GM19099 (cell line): Measurements from ENCODE around the gene EVA1A.

Experiments used
- POLR2A ChIP-seq: IDR thresholded peaks from 3 replicates; pipeline ENCODE4 v1.6.1; 2011; ENCODE audit warnings: low read depth; ENCODE audit not compliant: insufficient read length; ENCODE audit errors: extremely low read depth

Gene EVA1A

GRCh38 chr2:75506101-75506697, 54.5 kb downstream of the EVA1A start:
- no peak for TF ChIP-seq POLR2A

GRCh38 chr2:75505012-75505411, 55.7 kb downstream of the EVA1A start:
- TF ChIP-seq POLR2A = no peak

DNA sequence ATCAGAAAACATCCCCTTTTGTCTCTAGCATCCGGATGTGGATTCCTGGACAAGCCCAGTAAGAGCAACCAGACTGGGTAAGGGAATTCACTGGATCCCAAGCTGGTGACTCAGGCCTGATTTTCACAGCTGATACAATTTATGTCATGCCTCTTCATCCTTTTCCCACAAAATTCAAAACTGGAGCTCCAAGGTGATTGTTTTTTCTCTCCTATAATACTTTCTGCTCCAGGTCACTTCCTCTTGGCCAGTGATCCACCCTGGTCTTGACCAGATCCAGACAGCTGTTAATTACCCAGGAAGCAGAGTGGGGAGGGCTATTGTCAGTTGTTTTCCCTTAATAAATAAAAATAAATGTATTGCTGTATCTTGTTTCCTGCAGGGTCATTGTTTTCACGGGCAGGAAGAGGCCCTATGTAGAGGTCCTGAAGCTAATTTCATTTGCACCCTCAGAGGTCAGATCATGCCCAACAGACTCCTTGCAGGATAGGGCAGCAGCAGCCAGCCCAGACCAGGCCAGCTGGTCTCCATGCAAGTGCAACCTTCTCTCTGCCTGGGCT, 57.6 kb downstream of the EVA1A start:
- no peak for TF ChIP-seq POLR2A

DNA sequence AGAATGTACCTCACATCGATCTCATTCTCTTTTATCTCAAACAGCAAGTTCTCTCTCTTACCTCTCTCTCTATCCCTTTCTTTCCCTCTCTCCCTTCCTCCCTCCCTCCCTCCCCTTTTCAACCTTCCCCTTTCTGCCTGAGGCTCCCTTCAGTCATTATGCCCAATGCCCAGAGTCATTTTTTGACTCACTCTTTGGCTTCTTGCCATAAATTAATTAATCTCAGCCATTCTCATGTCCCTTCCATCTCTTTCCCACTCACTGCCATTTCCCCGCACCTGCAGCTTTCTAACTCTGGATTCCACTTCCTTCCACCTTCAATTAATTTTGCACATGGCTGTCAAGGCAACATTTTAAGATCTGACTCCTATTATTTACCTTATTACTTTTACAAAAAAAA, 60.1 kb downstream of the EVA1A start:
- TF ChIP-seq POLR2A = no peak

DNA sequence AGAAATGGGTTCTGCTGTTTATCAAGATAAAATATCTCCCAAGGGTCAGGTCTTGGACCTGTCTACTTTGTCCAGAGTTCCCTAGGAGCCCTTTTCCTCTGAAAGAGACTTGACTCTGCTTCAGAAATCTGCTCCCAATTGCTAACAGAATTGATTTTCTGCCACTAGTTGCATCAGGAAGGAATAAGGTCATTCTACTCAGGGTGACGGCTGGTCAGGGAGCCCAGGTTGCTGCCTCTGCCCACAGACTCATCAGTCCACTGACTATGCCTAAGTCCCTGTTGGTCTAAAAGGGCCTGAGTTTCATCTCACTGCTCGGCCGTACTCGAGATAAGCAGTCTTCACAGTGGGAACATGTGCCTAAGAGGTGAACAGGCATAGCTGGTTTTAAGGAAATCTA, 61.2 kb downstream of the EVA1A start:
- TF ChIP-seq POLR2A = no peak

DNA sequence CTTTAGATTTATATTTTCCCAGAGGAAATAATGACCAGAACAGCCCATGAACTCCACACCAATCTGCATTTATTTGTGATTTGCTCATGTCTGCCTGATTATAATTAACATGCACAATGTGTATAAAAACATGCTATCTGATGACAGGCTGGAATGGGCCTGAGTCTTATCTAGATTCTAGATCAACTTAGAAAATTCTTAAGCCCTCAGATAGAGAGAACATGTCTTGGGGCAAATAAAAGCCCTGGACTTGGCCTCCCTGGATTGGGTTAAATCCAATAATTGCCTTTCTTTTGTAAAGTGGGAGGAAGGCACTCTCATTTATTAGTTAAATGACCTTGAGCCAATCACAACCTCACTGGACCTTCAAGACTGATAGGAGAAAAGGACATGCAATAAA, 61.8 kb downstream of the EVA1A start:
- no peak for TF ChIP-seq POLR2A

GRCh38 chr2:75497256-75497655, 63.5 kb downstream of the EVA1A start:
- no peak for TF ChIP-seq POLR2A

GRCh38 chr2:75495862-75496261, 64.9 kb downstream of the EVA1A start:
- TF ChIP-seq POLR2A = no peak

DNA sequence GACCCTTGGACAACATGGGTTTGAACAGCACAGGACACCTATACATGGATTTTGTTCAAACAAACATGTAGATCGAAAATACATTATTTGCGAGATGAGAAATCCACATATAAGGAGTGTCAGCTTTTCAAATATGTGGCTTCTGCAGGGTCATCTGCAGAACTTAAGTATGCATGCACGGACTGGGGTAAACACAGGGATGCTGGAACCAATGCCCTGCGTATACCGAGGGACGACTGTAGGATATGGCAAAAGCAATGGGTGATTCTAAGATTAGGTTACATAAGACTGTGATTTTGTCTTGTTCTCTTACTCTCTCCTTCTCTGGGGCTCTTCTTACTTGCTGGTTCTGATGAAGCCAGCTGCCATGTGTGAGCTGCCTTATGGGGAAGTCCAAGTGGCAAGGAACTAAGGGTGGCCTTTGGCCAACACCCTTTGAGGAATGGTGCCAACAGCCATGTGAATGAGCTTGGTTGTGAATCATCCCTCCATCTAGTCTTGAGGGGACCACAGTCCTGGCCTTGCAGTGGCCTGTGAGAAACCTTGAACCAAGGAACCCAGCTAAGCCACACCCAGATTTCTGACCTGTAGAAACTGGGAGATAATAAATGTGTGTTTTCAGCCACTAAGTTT, 66.5 kb downstream of the EVA1A start:
- no peak for TF ChIP-seq POLR2A

GRCh38 chr2:75493230-75493629, 67.5 kb downstream of the EVA1A start:
- no peak for TF ChIP-seq POLR2A

DNA sequence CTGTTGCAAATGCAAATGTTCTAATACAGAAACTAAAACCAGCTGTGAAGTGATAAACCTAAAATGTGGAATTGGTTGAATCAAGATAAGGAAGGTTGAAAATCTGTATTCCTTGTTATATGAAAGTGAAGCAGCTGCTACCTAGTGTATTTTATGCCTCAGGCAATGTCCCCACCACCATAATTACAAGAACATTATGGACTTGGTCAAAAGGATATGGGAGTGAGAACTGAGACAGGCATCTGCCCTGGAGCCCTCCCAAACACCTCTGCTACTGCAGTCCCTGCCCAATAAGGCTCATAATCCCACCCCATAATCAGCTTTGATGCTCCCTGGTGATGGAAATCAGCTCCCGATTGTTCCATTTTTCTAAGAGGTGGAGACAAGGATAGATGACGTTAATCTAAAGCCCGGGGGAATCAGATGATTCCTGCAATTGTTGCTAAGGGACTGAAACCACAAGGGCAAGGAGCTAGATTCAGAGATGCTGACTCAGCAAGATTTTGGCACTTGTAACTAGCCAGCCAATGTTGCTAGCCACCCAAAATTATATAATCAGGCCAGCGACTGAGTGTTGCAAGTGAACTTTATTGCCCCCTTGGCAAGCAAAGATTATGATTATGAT, 69.5 kb downstream of the EVA1A start:
- no peak for TF ChIP-seq POLR2A

DNA sequence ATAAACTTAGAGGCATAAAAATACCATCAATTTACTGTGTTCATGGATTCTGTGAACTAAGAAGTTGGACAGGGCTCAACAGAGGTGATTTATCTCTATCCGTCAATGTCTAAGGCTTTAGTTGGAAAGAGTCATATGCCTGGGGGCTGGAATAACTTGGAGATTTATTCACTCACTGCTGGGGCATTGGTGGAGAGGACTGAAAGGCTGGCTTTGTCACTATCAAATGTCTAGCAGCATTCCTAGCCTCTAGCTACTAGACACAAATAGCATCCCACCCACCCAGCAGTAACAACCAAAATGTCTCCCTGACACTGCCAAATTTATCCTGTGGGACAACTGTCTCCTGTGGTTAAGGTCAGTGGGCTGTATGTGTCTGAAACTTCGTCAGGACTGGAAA, 71.0 kb downstream of the EVA1A start:
- no peak for TF ChIP-seq POLR2A

DNA sequence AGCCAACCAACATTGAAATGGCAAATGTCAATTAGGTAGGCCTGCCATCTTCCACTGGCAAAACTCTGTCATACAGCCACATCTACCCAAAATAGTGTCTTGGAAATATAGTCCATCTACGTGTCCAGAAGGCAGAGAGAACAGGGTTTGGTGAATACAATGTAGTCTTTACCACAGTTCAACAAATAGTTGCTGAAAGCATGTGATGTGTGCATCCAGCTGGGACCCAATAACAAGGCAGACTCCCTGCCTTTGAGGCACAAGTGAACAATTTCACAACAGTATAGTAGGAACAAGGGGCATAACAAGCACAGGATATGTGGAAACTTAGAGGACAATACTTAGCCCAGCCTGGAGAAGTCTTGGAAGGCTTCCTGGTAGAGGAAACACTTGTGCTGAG, 72.6 kb downstream of the EVA1A start:
- no peak for TF ChIP-seq POLR2A

- TF ChIP-seq POLR2A = no peak
Measured at GRCh38 chr2:75484840-75485239, 75.9 kb downstream of the EVA1A start.

- TF ChIP-seq POLR2A = no peak
Measured at GRCh38 chr2:75483878-75484277, 76.9 kb downstream of the EVA1A start.

DNA sequence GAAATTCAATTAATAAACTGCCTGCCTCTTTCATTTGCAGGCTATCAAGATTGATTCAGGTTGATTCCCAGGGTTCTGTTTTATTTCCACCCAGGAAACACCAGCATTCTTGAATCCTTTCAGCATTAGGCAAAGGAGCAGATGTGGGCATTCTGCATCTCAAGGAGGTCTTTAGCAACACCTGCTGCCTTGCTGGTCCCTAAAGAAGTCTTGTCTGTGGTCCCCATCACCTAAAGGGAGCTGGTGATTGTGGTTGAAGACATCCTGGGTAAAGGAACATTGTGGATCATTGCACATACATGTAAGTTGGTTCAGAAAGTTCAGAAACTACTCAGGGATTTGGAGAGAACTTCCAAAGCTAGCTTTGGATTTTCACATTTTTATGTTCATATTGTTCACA, 78.3 kb downstream of the EVA1A start:
- no peak for TF ChIP-seq POLR2A
